ENCODE results near the gene ZNF329.
A peak's percentile ranks its signal among the peaks of the same experiment; 100 is the strongest.

The ZNF329 gene

GRCh38 chr19:58118979-58119733 lies 31.4 kb downstream of the ZNF329 start:
- no peak for DNase-seq (ENCODE audit: low read depth in 4 of 4, low spot score in 1 of 4)

DNA sequence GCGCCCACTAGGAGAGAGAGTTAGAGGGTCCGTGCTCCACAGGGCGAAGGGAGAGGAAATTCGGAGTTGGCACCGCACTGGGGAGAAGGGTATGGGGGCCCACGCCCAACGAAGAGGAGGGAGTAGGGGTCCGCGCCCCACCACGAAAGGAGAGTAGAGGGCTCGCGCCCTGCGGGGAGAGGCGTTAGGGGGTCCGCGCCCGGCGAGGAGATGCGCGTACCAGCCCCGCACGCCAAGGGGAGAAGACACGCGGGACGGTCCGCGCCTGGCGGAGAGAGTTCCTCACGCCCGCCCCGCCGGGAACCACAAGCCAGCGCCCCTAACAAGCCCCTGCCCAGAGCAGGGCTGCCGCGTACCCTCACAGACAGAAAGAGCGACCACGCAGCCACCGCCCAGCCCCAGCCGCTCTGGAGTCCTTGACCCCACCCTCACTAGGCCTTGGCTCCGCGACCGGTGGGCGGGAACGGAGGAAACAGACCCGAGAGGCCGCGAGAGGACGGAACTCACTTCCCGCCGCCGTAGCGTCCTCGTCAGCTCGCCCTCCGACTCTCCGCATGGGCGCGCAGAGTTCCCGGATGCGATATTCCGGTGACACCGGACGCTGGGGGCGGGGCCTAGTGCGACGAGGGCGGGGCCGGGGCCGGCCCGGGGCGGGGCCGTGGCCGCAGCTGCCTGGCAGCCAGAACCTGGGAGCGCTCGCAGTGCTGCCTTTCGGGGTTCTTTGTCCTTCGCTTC lies 32.6 kb downstream of the ZNF329 start:
- DNase-seq (ENCODE audit: low read depth in 4 of 4, low spot score in 1 of 4) = no peak

- DNase-seq (ENCODE audit: low read depth in 4 of 4, low spot score in 1 of 4) = no peak
These were observed 42.1 kb downstream of the ZNF329 start for GRCh38 chr19:58108546-58108817.

GRCh38 chr19:58107778-58108545 lies 42.6 kb downstream of the ZNF329 start:
- DNase-seq (ENCODE audit: low read depth in 4 of 4, low spot score in 1 of 4) = no peak

GRCh38 chr19:58098682-58098998 lies 51.9 kb downstream of the ZNF329 start:
- no peak for DNase-seq (ENCODE audit: low read depth in 4 of 4, low spot score in 1 of 4)

GRCh38 chr19:58097781-58098681 lies 52.6 kb downstream of the ZNF329 start, which contains the start of gene ZSCAN18:
ZSCAN18 (minus strand) TSS chr19:58098231; CDS start chr19:58090267, 7,964 bp downstream.
- peak; percentile 82 to 91 (median 88) for DNase-seq (ENCODE audit: low read depth in 4 of 4, low spot score in 1 of 4)

- DNase-seq (ENCODE audit: low read depth in 4 of 4, low spot score in 1 of 4) = no peak
These were observed 53.2 kb downstream of the ZNF329 start for GRCh38 chr19:58097349-58097748.

GRCh38 chr19:58096884-58097283 lies 53.7 kb downstream of the ZNF329 start:
- DNase-seq (ENCODE audit: low read depth in 4 of 4, low spot score in 1 of 4) = no peak

DNA sequence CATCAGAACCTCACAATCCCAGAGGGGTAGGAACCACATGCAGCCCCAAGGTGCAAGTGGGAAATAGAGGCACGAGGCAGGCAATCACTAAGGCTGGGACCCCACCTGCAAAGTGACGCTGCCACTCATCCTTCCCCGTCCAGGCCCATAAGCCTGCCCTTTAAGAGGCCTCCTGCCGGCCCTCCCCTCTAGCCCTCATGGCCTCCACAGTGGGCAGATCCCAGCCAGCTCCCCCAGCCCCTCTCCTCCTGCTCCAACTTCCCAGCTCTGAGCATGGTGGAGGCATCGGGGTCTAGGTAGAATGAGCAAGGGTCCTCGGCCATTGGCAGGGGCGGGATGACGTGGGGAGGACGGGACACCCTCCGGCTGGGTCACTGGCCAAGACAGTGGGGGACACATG lies 55.3 kb downstream of the ZNF329 start:
- DNase-seq (ENCODE audit: low read depth in 4 of 4, low spot score in 1 of 4) = no peak

DNA sequence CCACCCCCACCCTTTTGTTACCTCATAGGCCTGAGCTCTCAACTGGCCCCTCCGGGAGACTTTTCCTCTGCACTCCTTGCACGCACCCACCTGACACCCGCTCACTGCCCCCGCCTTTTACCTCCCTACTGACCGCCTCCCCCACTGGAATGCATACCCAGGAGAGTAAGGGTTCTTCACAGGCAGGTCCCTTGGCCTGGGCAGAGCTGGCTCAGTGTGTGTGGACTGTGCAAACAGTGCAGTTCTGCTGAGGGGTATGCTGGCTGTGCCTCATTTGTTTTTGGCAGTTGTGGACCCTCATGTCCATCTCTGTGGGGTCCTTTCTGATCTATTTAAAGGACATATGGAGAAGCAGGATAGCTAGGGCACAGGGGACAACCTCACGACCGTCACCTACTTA lies 57.5 kb downstream of the ZNF329 start:
- no peak for DNase-seq (ENCODE audit: low read depth in 4 of 4, low spot score in 1 of 4)

GRCh38 chr19:58091251-58091995 lies 59.2 kb downstream of the ZNF329 start:
- DNase-seq (ENCODE audit: low read depth in 4 of 4, low spot score in 1 of 4) = no peak

- no peak for DNase-seq (ENCODE audit: low read depth in 4 of 4, low spot score in 1 of 4)
These were observed 60.7 kb downstream of the ZNF329 start for GRCh38 chr19:58089846-58090245.

GRCh38 chr19:58088521-58089052 lies 62.0 kb downstream of the ZNF329 start:
- DNase-seq (ENCODE audit: low read depth in 4 of 4, low spot score in 1 of 4) = no peak

DNA sequence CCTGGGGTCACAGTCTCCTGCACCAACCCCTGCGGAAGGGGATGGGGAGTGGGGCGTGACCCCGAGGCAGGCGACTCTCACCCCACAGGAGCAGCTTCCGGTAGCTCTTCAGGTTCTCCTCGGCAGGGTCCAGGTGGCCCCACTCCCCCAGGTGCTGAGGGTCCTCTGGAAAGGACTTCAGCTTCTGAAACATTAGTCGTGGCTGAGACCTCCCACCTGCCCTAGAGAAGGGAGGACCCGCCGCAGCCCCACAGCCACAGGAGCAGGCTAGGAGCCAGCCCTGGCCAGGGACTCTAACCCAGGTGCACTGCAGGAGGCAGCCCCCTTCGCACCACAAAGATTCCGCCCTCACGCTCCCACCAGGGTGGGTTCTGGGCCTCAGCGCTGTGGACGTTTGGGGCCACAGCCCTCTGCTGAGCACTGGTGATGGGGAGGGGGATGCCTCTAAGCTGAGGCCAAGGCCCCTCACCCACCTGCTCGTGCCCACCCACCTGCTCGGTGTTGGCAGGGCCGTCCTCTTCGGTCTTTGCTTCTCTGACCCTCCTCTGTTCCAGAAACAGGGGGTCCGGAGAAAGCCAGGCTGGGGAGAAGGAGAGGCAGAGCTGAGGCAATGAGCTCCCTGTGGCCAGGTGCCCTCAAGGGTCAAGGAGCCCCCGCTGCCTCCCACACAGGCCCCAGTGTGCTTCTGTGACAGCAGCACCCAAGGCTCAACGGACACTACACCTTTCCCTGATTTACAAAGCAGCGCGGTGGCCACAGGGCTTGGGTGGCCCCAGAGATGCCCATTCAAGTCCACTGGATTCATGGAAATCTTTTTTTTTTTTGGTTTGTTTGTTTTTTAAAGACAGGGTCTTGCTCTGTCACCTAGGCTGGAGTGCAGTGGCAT lies 63.5 kb downstream of the ZNF329 start:
- no peak for DNase-seq (ENCODE audit: low read depth in 4 of 4, low spot score in 1 of 4)

GRCh38 chr19:58085348-58085875 lies 65.2 kb downstream of the ZNF329 start:
- no peak for DNase-seq (ENCODE audit: low read depth in 4 of 4, low spot score in 1 of 4)

- DNase-seq (ENCODE audit: low read depth in 4 of 4, low spot score in 1 of 4) = no peak
These were observed 65.8 kb downstream of the ZNF329 start for GRCh38 chr19:58084596-58085347.

DNA sequence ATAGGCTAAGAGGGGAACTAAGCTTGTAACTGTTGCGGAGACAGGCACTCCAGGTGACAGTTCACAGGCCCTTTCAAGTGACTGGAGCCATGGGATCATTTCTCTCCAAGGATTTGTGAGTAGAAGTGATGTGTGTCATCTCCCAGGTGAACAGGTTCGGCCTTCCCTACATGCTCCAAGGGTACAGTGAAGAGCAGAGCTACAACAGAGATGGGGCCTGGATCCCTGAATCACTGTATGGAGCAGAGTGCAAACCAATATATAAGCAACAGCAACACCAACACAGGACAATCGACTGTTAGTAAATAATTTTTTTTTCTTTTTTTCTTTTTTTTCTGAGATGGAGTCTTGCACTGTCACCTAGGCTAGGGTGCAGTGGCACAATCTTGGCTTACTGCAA lies 67.6 kb downstream of the ZNF329 start:
- no peak for DNase-seq (ENCODE audit: low read depth in 4 of 4, low spot score in 1 of 4)

- no peak for DNase-seq (ENCODE audit: low read depth in 4 of 4, low spot score in 1 of 4)
These were observed 70.8 kb downstream of the ZNF329 start for GRCh38 chr19:58079792-58080191.

Data from stimulated activated CD4-positive, alpha-beta T cell treated with anti-CD3 and anti-CD28 coated beads, Interleukin-1b, Interleukin-23, amount 100 ng/mL, for 24 hours (primary cell).